Measurements from ENCODE around the gene RMDN3. TPM values are rescaled to one million over a fixed set of nuclear protein-coding genes. Genes with fewer than 3 reads are reported as not detected.

Gene RMDN3
- total RNA-seq, 1 donor from 2014 or later, result 38.3 TPM

- intact Hi-C loops (cut with DNase I), result no loop called here
- ATAC-seq, result no peak
- no peak for DNase-seq (ENCODE audit: low spot score)
Observed at GRCh38 chr15:40775007-40775406, 20.0 kb upstream of the RMDN3 start.

GRCh38 chr15:40773902-40774301 is 18.8 kb upstream of the RMDN3 start:
- DNase-seq (ENCODE audit: low spot score), result no peak
- intact Hi-C loops (cut with DNase I), result loop anchor here (5.0 kb wide), 1 partner anchor 1277 kb away; no protein-coding TSS in a partner anchor
- no peak for ATAC-seq

- DNase-seq (ENCODE audit: low spot score), result no peak
- no peak for ATAC-seq
- intact Hi-C loops (cut with DNase I), result loop anchor here (5.0 kb wide), 1 partner anchor 1276 kb away; no protein-coding TSS in a partner anchor
Observed at GRCh38 chr15:40773496-40773895, 18.4 kb upstream of the RMDN3 start.

GRCh38 chr15:40772014-40772413 is 17.0 kb upstream of the RMDN3 start:
- ATAC-seq (peak; percentile 20), DNase-seq (ENCODE audit: low spot score) (no peak)
- intact Hi-C loops (cut with DNase I), result loop anchor here (5.0 kb wide), 1 partner anchor 1275 kb away; no protein-coding TSS in a partner anchor

- ATAC-seq, result no peak
- no peak for DNase-seq (ENCODE audit: low spot score)
- intact Hi-C loops (cut with DNase I), result loop anchor here (5.0 kb wide), 1 partner anchor 1274 kb away; no protein-coding TSS in a partner anchor
Observed at GRCh38 chr15:40771242-40771641, 16.2 kb upstream of the RMDN3 start.

GRCh38 chr15:40770147-40770721 is 15.2 kb upstream of the RMDN3 start:
- no peak for ATAC-seq
- intact Hi-C loops (cut with DNase I), result loop anchor here (5.0 kb wide), 1 partner anchor 1273 kb away; no protein-coding TSS in a partner anchor

GRCh38 chr15:40769274-40770146 is 14.5 kb upstream of the RMDN3 start, which contains the start of gene C15orf62:
Gene C15orf62, plus strand, starts transcription at chr15:40769980. Its CDS starts 516 bp downstream, at chr15:40770496.
- intact Hi-C loops (cut with DNase I), result loop anchor here (5.0 kb wide), 1 partner anchor 1272 kb away; no protein-coding TSS in a partner anchor
- ATAC-seq, result peak; percentile 40
- DNase-seq (ENCODE audit: low spot score), result no peak

More at GRCh38 chr15:40770147-40770721, 15.2 kb upstream of the RMDN3 start:
- no peak for DNase-seq (ENCODE audit: low spot score)

GRCh38 chr15:40768521-40769273 is 13.6 kb upstream of the RMDN3 start:
- ATAC-seq (no peak), DNase-seq (ENCODE audit: low spot score) (no peak)
- intact Hi-C loops (cut with DNase I), result no loop called here

GRCh38 chr15:40767838-40768500 is 12.9 kb upstream of the RMDN3 start:
- intact Hi-C loops (cut with DNase I), result no loop called here
- no peak for ATAC-seq
- DNase-seq (ENCODE audit: low spot score), result no peak

GRCh38 chr15:40766906-40767837 is 12.1 kb upstream of the RMDN3 start:
- no peak for ATAC-seq
- DNase-seq (ENCODE audit: low spot score), result no peak
- intact Hi-C loops (cut with DNase I), result loop anchor here (1.0 kb wide), 1 partner anchor 33 kb away; no protein-coding TSS in a partner anchor

- DNase-seq (ENCODE audit: low spot score), result no peak
- intact Hi-C loops (cut with DNase I), result loop anchor here (1.0 kb wide), 1 partner anchor 34 kb away; no protein-coding TSS in a partner anchor
- no peak for ATAC-seq
Observed at GRCh38 chr15:40766194-40766815, 11.3 kb upstream of the RMDN3 start.

GRCh38 chr15:40764629-40765103 is 9.6 kb upstream of the RMDN3 start:
- DNase-seq (ENCODE audit: low spot score) (no peak), ATAC-seq (peak; percentile 16)
- intact Hi-C loops (cut with DNase I), result no loop called here

GRCh38 chr15:40763801-40764628 is 9.0 kb upstream of the RMDN3 start, which contains the start of gene GCHFR:
Gene GCHFR, plus strand, starts transcription at chr15:40764068. Its CDS starts 113 bp downstream, at chr15:40764181.
- ATAC-seq (peak; percentile 78), DNase-seq (ENCODE audit: low spot score) (peak; percentile 88)
- intact Hi-C loops (cut with DNase I), result no loop called here

GRCh38 chr15:40762919-40763800 is 8.1 kb upstream of the RMDN3 start:
- intact Hi-C loops (cut with DNase I), result no loop called here
- ATAC-seq (peak; percentile 6), DNase-seq (ENCODE audit: low spot score) (peak; percentile 84)

- DNase-seq (ENCODE audit: low spot score) (no peak), ATAC-seq (no peak)
- intact Hi-C loops (cut with DNase I), result no loop called here
Observed at GRCh38 chr15:40759961-40760360, 4.9 kb upstream of the RMDN3 start.
